GM18907 (cell line): ENCODE results near the gene PARD3.

Experiments
- ATAC-seq: cut with Tn5 transposase; IDR thresholded peaks from one replicate; pipeline ENCODE4 v1.9.1; 2021; ENCODE audit warnings: mild to moderate bottlenecking, moderate library complexity; ENCODE audit not compliant: unreplicated experiment

PARD3 gene

DNA sequence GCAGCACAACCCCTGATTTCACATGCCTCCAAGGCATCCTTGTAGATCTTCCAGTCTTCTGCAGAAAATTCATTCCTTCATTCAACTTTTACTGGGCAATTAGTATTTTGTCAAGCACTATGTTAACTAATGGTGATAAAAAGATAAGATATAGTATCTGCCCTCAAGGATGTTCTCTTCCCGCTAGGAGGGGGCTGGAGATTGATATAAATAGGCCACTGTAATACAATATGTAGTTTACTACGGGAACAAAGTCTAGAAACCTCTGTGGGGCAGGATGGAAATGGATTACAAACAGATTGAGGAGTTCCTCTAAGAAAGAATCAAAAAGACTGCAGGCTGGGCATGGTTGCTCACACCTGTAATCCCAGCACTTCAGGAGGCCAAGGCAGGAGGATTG, 10.3 kb upstream of the PARD3 start:
- ATAC-seq, result no peak

DNA sequence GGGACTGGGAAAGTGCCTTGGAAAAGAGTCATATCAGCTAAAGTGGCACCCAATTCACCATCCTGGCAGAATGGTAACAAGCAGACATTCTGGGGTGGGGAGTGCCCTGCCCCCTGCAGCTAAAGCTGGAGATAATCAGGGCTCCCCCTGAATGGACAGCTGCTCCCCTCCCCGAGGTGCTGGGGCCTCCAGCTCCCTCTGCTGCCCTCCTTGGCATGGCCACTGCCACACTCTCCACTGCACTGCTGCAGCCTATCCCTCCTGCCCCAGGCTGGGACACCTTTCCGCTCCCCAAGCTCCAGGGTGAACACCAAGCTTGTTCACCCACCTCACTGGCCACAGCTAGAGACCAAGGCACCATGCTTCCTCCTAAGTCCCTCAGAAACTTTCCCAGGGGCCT, 9.8 kb upstream of the PARD3 start:
- ATAC-seq, result no peak

DNA sequence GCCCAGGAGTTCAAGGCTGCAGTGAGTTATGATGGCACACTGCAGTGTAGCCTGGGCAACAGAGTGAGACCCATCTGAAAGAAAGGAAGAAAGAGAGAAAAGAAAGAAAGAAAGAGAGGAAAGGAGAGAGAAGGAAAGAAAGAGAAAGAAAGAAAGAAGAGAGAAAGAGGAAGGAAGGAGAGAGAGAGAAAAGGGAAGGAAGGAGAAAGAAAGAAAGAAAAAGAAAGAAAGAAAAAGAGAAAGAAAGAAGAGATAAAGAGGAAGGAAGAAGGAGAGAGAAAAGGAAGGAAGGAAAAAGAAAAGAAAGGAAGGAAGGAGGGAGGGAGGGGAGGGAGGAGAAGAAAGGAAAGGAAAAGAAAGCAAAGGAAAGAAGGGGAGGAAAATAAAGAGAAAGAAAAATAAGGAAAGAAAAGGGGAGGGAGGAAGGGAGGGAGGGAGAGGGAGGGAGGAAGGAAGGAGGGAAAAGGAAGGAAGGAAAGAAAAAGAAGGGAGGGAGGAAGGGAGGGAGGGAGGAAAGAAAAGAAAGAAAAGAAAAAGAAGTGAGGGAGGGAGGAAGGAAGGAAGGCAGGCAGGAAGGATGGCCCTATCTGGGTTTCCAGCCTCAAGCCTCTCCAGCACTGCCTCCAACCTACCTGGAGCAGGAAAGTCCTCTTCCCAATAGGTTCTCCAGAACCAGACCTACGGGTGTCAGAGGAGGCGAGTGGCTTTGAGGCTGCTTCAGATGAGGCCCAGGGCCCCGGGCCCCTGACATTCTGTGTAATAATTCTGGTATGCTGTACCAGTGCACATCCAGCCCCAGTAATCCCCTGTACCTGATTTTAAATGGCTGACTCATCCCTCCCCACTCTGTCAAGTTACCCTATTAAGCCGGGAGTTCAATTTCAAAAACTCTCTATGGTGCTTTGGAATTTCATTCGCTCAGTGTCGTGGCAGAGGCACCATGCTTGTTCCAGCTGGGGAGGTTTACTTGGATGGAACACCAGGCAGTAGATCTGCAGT, 6.8 kb upstream of the PARD3 start:
- no peak for ATAC-seq

DNA sequence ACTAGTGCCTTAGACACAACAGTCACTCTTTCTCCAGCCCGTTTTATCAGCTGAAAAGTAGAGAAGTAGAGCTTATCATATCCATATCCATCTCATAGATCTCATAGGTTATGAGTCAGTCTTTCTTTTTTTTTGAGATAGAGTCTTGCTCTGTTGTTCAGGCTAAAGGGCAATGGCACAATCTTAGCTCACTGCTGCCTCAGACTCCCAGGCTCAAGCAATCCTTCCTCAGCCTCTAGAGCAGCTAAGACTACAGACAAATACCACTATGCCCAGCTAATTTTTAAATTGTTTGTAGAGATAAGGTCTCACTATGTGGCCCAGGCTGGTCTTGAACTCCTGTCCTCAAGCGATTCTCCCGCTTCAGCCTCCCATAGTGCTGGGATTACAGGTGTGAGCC, 2.5 kb upstream of the PARD3 start:
- no peak for ATAC-seq

DNA sequence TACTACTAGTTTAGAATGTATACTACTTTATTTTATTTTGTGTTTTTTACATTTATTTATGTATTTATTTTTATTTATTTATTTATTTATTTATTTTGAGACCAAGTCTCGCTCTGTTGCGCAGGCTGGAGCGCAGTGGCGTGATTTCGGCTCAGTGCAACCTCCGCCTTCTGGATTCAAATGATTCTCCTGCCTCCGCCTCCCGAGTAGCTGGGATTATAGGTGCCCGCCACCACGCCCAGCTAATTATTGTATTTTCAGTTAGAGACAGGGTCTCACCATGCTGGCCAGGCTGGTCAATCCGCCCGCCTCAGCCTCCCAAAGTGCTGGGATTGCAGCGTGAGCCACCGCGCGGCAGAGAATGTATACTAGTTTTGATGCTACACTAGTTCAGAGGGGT, 2.0 kb upstream of the PARD3 start:
- ATAC-seq, result no peak

DNA sequence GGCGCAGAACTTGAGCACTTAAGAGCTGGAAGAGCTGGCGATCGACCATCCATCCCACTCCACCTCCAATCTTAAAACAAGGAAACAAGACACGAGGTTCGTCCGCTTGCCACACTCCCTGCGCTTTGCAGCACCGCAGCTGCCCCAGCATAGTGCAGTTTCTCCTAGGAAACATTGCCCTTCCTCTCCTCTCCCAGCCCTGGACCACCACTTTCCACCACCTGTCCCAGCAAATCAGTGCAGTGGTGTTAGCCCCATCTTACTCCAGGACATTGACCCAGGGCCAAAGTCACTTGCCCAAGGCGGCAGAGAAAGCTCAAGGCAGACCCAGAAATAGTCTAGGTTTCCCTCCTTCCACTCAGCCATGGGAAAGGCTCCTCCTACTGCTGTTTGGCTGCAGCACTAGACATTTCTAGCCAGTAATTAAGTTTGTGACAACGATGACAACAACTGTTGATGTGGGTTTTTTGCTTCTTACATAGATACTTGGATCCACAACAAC, 1.5 kb upstream of the PARD3 start:
- ATAC-seq, result no peak

DNA sequence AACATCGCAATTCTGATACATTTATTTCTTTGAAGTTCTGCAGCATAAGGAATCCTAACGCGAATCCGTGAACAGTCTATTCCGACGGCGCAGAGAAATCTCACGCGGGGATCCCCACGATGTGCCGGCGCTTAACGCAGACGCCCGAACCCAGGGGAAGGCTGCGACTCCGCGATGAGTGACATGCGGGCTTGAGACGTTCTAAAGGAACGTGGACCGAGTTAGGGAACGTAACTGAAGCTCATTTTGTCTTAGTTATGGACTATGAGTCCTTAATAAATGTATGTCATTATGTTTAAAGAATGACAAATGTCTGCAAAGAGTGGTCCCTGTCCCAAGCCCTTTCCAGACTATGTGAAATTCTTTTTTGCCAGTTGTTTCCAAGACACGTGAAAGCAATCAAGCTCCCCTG, 995 bp upstream of the PARD3 start:
- no peak for ATAC-seq

DNA sequence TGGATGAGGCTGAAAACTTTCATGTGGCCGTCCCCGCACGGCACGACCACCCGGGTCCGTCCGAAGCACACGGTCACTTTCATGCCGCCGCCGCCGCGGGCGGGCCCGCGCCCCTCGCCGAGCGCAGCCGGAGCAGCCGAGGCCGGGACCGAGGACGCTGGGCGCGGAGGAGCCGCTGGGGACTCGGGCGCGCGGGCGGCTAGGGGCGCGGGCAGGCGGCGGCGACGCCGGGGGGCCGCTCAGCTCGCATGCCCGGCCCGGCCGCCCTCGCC, 247 bp downstream of the PARD3 start:
- peak; percentile 19 for ATAC-seq

DNA sequence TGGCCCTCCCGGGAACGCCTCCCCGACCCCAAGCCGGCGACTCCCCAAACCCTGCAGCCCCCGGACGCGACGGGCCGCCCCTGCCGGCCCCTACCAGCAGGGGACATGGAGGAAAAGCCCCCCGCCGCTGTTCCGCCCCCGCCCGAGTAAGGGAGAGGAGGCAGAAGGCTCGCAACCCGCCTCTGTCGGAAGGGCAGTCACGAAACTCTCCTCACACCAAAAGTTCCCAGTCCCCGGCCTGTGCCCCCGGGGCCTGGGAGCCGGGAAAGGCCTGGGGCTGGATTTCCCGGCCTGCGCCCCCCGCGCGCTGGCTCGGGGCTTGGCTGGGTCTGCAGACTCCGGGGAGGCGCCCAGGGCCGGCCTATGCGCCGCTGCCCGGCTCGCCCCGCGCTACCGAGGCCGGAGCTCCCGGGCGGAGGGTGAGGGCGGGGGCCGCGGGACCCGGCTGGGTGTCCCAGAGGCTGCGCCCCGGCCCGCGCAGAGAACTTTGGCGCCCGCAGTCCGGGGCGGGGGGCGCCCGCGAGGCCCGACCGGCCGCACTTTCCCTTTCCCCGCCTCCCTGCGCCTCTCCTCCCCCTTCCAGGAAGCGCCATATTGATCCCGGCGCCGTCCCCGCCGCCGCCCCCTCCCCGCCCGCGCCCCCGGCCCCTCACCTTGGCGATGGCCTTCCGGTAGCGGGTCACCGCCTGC, 728 bp downstream of the PARD3 start:
- peak; percentile 34 for ATAC-seq

DNA sequence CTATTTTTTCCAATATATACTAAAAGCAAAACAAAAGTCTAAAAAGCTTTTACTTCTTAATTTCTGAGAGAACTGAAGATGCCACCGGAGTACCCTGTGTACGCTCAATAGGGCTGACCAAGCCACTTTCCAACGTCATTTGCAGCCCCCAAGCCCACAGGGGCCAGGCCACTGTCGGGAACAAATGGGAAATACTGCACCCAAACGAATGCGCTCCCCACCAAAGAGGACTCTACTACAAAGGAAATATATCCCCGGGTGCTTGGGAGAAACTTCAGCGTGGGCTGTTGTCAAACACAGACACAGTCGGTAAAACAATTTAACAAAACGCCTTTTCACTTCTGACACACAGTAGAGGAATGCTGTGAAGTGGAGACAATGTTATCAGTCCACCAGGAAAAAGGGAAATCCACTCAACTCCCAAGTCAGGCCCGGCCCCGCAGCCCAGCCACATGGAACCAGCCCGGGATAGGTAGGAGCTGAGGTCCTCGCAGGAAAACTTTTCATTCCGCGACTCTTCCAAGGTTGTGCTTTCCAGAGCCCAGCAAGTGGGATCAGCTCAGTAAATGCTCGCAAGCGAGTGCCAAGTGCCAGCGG, 1.4 kb downstream of the PARD3 start:
- ATAC-seq, result no peak

DNA sequence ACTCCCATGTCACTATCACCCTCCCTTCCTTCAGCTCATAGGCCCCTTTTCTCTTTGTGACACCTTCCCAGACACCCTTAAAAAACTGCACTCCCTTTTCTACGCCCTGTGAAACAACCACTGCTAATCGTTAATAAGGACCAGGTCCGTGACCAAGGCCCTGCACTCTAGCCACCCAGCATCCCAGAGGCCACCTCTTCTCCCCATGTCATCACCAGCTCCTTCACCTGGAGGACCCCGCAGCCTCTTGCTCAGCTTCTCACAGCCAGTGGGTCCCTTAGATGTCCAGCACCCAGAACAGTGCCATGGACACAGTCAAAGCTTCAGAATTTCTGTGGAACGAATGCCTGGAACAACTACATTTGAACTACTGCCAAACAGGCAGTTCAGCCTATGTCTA, 2.3 kb downstream of the PARD3 start:
- ATAC-seq, result no peak

DNA sequence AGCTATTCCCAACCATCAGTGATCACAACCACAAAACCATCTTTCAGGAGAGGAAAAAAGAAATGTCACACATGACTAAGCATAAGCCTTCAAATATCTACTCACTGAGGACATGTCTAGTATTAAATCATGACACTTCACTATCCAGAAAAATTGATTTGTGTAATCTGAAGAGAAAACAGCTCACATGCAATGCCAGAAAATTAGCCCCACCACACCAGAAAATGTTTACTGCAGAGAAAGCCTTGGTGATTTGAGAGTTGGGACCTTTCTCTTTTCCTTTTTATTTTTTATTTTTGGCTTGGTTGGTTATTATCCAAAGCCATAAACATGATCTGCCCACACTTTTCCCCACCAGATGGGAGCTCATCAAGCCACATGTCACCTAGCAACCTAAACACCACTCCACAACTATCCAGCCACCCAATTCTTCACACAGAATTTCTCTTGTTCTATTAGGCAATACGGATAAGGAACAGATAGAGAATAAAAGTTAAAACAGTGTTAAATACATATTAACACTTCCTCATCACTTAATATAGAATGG, 3.1 kb downstream of the PARD3 start:
- ATAC-seq, result no peak

DNA sequence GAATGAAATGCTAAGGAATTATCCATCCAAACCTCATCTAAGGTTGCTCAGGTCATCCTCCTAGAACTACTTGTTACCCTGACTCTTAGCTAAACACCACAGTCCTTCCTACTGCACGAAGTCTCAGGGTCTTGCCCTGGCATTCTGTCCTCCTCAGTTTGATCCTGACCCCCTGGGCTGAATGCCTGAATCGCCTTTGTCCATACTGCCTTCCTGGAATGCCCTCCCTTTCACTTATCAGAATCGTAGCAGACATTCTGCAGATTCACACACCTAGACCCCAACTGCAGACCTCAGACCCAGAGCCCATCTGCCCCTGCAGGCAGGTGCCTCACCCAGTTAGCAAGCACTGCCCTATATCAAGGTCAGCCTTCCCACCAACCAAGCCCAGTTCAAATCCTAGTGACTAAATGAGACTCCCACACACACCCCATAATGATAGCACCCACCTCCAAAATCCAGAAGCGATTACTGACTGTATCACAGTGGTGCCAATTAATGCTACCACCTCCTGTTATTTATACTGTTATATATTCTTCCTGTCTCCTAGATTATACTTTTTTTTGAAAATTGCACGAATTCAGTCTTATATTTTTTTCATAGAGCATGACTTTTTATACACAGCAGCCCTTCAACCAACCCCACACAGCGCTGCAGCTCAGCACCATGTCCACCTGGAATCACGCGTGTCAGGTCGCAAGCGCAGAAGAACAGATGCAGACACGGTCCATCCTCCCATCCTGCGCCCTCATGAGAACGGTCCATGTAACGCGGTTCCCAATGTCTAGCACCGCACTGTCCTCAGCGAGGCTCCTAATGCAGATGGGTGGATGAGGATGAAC, 3.7 kb downstream of the PARD3 start:
- ATAC-seq, result no peak

DNA sequence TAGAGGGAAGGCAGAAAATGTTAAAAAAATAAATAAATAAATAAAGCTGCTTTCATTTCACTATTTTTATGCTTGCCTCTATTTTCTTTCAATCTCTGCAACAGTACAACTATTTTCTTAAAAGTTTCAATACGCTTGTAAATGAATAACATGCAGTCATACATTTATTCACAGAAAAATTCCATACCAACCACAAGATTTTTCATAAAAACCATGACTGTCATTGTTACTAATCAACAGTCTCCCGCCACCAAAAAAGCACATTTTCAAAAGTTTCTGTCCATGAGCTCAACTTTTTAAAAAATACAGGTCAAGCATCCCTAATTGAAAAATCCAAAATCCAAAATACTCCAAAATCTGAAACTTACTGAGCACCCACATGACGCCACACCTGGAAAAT, 5.3 kb downstream of the PARD3 start:
- peak; percentile 16 for ATAC-seq

DNA sequence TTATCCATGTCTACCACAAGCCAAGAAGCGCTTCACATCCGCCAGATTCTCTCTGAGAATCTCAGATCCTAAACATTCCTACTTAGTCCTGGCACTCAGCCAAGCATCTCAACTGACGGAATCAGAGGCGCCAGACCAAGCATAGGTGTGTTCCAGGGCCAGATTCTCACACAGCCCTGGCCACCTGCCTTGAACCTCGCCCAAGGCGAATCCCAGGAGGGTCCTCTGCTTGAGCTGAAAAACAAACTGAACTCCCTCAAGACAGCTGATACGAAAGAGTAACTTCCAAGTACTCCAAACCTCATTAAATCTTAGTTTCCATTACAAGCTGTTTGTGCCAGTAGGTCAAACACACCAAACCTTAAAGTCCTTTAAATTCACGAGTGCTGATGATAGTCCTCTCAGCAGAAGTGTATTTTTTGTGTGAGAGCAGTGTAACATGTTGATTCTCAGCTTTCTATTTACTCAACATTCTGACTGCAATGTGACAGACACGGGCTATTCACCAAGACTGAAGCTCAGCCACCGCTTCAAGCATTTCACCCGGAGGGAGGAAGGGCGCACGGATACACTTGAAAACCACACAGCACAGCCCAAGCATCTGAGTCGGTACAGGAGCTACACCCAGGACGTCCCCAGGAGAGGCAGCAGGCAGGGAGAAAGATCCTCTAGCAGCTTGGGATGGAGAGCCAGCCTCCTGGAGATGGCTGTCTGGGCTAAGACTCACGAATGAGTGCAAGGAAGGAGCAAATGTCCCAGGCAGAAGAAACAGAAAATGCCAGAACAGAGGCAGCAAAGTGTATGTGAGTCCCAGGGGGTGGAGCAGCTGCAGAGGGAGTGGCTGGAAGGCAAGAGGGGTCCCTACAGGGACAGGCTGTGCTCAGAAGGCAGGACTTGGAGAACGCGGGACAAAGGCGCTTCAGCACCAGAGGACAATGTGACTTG, 6.0 kb downstream of the PARD3 start:
- peak; percentile 69 for ATAC-seq

DNA sequence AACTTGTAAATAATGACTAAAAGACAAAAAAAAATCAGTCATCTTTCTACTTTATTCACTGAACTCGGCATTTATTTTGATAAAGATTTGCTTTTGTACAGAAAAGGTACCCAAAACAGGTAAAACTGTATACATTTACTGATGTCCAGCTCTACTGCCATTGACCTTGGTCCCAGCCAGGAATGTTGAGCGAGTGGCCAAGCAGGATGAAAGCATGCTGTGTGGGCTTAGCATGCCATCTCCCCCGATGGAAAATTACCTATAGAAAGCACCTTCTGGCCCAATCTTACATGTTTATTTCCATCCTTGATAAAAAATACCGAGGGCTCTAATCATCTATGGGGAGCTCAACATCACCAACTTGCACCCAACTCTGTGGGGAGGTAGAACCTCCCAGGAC, 6.8 kb downstream of the PARD3 start:
- no peak for ATAC-seq

DNA sequence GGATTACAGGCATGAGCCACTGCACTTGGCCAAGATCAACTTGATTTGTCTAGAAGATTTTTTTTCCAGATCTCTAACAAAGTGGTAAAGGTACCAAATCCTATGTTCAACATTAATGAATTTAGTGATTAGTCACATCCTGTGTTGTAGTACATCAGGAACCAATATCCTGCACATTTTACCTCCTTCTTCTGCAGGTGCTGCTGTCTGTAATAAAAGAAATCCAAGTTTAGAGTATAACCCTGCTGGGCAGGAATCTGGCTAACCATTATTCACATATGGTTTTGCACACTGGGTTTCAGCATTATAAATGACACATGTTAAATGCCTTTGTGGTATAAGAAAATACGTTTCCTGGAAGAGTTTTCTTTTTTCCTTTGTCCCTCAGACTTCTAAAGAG, 10.8 kb downstream of the PARD3 start:
- no peak for ATAC-seq

DNA sequence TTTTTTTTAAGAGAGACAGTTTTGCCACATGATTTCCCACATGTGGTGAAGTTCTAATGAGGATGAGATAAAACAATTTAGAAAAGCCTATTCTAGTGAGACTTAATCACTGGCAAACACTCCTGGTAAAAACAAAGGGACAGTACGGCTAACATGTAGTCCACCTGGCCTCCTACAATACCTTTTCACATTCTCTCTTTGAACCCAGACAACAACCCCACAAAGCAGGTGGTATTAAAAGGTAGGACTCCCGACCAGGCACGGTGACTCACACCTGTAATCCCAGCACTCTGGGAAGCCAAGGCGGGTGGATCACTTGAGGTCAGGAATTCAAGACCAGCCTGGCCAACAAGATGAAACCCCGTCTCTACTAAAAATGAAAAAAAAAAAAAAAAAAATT, 12.4 kb downstream of the PARD3 start:
- no peak for ATAC-seq

DNA sequence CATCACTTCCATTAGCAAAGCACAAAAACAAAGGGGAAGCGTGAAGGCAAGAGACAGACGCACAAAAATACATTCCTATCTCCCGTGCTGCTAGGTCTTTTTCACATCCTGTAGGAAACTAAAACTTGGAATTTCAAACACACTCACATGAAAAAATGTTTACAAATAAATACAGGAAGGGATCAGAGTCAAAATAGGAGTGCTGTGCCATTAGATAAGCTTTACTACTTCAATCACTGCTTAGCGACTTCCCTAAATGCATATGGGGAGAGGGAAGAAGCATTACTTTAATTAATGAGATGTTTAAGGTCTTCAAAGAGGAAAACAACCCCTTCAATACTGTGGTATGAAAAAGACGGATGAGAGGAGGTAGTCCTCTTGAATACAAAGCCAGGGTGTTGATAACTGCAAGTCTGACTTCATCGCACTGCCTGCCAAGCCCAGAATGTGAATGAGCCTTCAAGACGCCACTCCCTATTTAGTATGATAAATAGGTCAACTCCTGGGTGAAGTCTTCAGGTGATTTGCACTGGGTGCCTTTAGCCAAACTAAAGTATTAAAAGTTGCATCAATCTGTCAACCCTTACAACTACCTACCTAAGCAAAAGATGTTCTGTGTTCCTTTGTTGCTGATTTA, 13.9 kb downstream of the PARD3 start:
- ATAC-seq, result no peak
